Natural killer cell (primary cell): ENCODE measurements around the gene NUP98. TPM values are rescaled to one million over a fixed set of nuclear protein-coding genes. Genes with fewer than 3 reads are reported as not detected.

ENCODE experiments used
- ATAC-seq, 3 donors: fragments of 150-1000 bp in 2 of 3; fragments of 200-7000 bp in 1 of 3; cut with Tn5 transposase; 1 replicate in 1 of 3; 2 replicates in 2 of 3; pipeline ENCODE4 v1.10.0; 2021; ENCODE audit warnings: mild to moderate bottlenecking in 2 of 3, moderate library complexity in 2 of 3
- DNase-seq, 2 donors: peaks; one replicate each; pipeline versions ENCODE4 v3.0.0 to v3.0.0-alpha.2; 2013 to 2021; ENCODE audit warnings: mixed read lengths in 1 of 2
- H3K27ac ChIP-seq: one replicate; pipeline ENCODE4 v1.5.1; 2013; ENCODE audit warnings: mild to moderate bottlenecking, low read length
- H3K27me3 ChIP-seq: one replicate; pipeline ENCODE4 v1.6.1; 2013; ENCODE audit warnings: low read length; ENCODE audit not compliant: control insufficient read depth, insufficient read depth
- H3K36me3 ChIP-seq: one replicate; pipeline ENCODE4 v1.6.1; 2013; ENCODE audit warnings: low read length; ENCODE audit not compliant: control insufficient read depth, insufficient read depth
- H3K4me1 ChIP-seq: one replicate; pipeline ENCODE4 v1.6.1; 2013; ENCODE audit warnings: low read length; ENCODE audit not compliant: control insufficient read depth, insufficient read depth
- H3K4me3 ChIP-seq: one replicate; pipeline ENCODE4 v1.5.1; 2013; ENCODE audit warnings: low read length
- H3K9me3 ChIP-seq: one replicate; pipeline ENCODE4 v1.6.1; 2013; ENCODE audit warnings: low read length; ENCODE audit not compliant: control insufficient read depth, insufficient read depth
- H3K27ac Mint-ChIP-seq, 2 donors: one replicate each; pipeline ENCODE4 v1.8.0; 2022; ENCODE audit warnings: mild to moderate bottlenecking in 2 of 2, mixed read lengths in 2 of 2, moderate library complexity in 1 of 2
- H3K27me3 Mint-ChIP-seq, 2 donors: one replicate each; pipeline ENCODE4 v1.8.0; 2022; ENCODE audit warnings: low read depth in 2 of 2, mixed read lengths in 2 of 2
- H3K36me3 Mint-ChIP-seq: one replicate; pipeline ENCODE4 v1.8.0; 2022; ENCODE audit warnings: mixed read lengths
- H3K4me1 Mint-ChIP-seq, 2 donors: one replicate each; pipeline ENCODE4 v1.8.0; 2022; ENCODE audit warnings: mixed read lengths in 2 of 2
- H3K4me3 Mint-ChIP-seq: one replicate; pipeline ENCODE4 v1.8.0; 2022; ENCODE audit warnings: mild to moderate bottlenecking, moderate library complexity, mixed read lengths
- H3K9me3 Mint-ChIP-seq, 2 donors: one replicate each; pipeline ENCODE4 v1.8.0; 2022; ENCODE audit warnings: mixed read lengths in 2 of 2
- CTCF ChIP-seq: fragments of 200-600 bp; IDR thresholded peaks from one replicate; pipeline ENCODE4 v1.8.0; 2022; ENCODE audit warnings: antibody characterized with exemption
- WGBS: methylation state at CpG from one replicate; pipeline ENCODE4 v1.1.7; 2013; ENCODE audit warnings: missing lambda C conversion rate; ENCODE audit not compliant: insufficient coverage; 5-methylcytosine and 5-hydroxymethylcytosine counted together
- intact Hi-C: fragments of 100-400 bp; cut with micrococcal nuclease; formaldehyde crosslinking; loops from one replicate; pipeline ENCODE4 v1.14.2; 2022
- total RNA-seq, 4 donors: library from RNA; stranded (reverse); fragments of 120-200 nt in 1 of 4; gene quantifications; one replicate each; pipeline versions ENCODE4 v1.2.3 to v1.2.4, GENCODE V29; 2013 to 2022

The NUP98 gene
- total RNA-seq, 3 donors from 2014 or later (not counting 1 experiment from before 2014, with no cell fraction given), result 88.5 to 103 (median 92.8) TPM

- ATAC-seq, result no peak
- DNase-seq, result no peak
- H3K27me3 Mint-ChIP-seq, result peaks cover 7 to 11% of the 10 kb centered on the region in 2 donors
- intact Hi-C loops, result no loop called here
- Histone ChIP-seq H3K4me3 (no peak overlapping the region), H3K27me3 (no peaks in the 10 kb centered on the region), H3K4me1 (peaks cover 3% of the 10 kb centered on the region), H3K36me3 (no peaks in the 10 kb centered on the region), H3K9me3 (no peaks in the 10 kb centered on the region), H3K27ac (no peak overlapping the region)
- H3K4me3 Mint-ChIP-seq, result no peak overlapping the region
- H3K9me3 Mint-ChIP-seq, result no peaks in the 10 kb centered on the region
- H3K4me1 Mint-ChIP-seq, result peaks cover 6 to 7% of the 10 kb centered on the region in 2 donors
- 83% methylated on average over 4 of the region's 4 CpGs for WGBS
- no peaks in the 10 kb centered on the region for H3K36me3 Mint-ChIP-seq
- H3K27ac Mint-ChIP-seq, result no peak overlapping the region
- TF ChIP-seq CTCF, result no peak
Observed at GRCh38 chr11:3631331-3631730, 166.0 kb downstream of the NUP98 start.

DNA sequence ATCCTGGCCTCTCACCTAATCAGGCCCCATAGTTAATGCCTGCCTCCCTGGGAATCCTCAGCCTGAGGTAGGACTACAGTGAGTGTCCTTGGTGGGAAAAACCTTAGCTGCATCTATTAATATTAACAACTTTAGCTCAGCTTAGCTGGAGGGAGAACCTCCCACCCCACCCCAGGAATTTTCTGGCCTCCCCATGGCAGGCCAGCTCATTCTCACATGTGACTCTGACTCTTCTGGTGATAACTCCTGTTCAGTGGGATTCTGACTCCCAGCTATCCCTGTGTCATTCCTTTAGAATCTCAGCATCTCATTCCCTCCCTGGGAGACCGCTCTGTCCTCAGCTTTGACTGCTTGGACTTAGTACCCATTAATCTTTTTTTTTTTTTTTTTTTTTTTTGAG lies 170.1 kb downstream of the NUP98 start:
- TF ChIP-seq CTCF, result no peak
- ATAC-seq (no peak), DNase-seq (no peak)
- Mint-ChIP-seq H3K27ac (no peak overlapping the region), H3K9me3 (no peaks in the 10 kb centered on the region), H3K4me1 (peaks cover 8 to 12% of the 10 kb centered on the region in 2 donors), H3K27me3 (peaks cover 7 to 9% of the 10 kb centered on the region in 2 donors), H3K36me3 (no peaks in the 10 kb centered on the region), H3K4me3 (no peak overlapping the region)
- intact Hi-C loops, result no loop called here
- Histone ChIP-seq H3K27ac (no peak overlapping the region), H3K4me3 (no peak overlapping the region), H3K9me3 (no peaks in the 10 kb centered on the region), H3K36me3 (no peaks in the 10 kb centered on the region), H3K27me3 (no peaks in the 10 kb centered on the region), H3K4me1 (peaks cover 7% of the 10 kb centered on the region)
- no CpG with 5 or more reads among the region's 1 CpG for WGBS

DNA sequence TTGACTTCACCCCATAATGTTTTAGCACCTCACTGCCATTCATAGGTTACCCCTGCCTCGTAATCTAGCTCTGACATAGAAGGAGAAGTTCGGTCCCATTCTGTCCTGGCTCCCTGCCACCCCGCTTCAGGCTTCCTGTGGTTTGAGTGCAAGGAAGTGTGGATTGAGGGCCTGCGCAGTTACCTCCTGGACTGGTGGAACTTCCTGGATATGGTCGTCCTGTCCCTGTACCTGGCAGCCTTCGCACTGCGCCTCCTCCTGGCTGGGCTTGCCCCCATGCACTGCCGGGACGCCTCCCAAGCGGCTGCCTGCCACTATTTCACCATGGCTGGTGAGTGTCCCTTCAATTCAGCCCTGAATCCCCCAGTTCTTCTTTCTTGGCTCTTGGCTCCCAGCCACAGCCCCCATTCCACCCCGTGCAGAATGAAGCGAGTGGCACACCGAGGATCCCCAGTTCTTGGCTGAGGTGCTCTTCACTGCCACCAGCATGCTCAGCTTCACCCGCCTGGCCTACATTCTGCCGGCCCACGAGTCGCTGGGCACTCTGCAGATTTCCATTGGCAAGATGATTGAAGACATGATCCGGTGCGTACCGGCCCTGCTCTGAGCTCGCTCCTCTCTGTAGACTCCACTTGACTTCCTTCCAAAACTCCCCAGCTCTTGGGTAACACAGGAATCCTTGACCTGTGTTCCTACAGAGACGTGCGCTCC lies 170.9 kb downstream of the NUP98 start:
- no peak for TF ChIP-seq CTCF
- intact Hi-C loops, result no loop called here
- no peaks in the 10 kb centered on the region for H3K36me3 ChIP-seq

More for the DNA sequence above, 170.9 kb downstream of the NUP98 start:
- no peak for ATAC-seq
- H3K9me3 Mint-ChIP-seq, result no peaks in the 10 kb centered on the region
- 23% methylated on average over 21 of the region's 23 CpGs for WGBS
- Histone ChIP-seq H3K4me3 (no peak overlapping the region), H3K9me3 (no peaks in the 10 kb centered on the region), H3K4me1 (peaks cover 7% of the 10 kb centered on the region), H3K27me3 (no peaks in the 10 kb centered on the region), H3K27ac (no peak overlapping the region)
- peaks cover 7 to 9% of the 10 kb centered on the region in 2 donors for H3K27me3 Mint-ChIP-seq
- DNase-seq, result peak in 1 of 2 donors; percentile 23
- no peak overlapping the region for H3K4me3 Mint-ChIP-seq
- H3K4me1 Mint-ChIP-seq, result peaks cover 8 to 12% of the 10 kb centered on the region in 2 donors
- no peaks in the 10 kb centered on the region for H3K36me3 Mint-ChIP-seq
- H3K27ac Mint-ChIP-seq, result no peak overlapping the region

Other genes starting within 250 kb of the NUP98 start
- gene ART5, start 155.6 kb downstream of the NUP98 start, total RNA-seq, result not detected
- gene ART1, start 152.4 kb downstream of the NUP98 start, total RNA-seq, result not detected
- under 1 TPM; 0.36 to 0.60 (median 0.45) TPM for gene CHRNA10, start 126.2 kb downstream of the NUP98 start, total RNA-seq
- gene PGAP2, start 11.0 kb upstream of the NUP98 start, total RNA-seq, result 10 to 100 TPM in 1 of 3 donors, 1 to 10 TPM in 2; 9.5 to 17.5 (median 9.8) TPM
- gene RHOG, start 43.4 kb upstream of the NUP98 start, total RNA-seq, result 100 to 1,000 TPM; 114 to 145 (median 137) TPM
- 100 to 1,000 TPM; 171 to 187 (median 175) TPM for gene STIM1, start 58.1 kb upstream of the NUP98 start, total RNA-seq